OCI-LY1 (cell line): ENCODE data around the gene SYT6.

Experiments used
- EZH2 ChIP-seq: fragments of 200-600 bp; sonication (generic), shearing (Covaris generic); IDR thresholded peaks from 2 replicates; pipeline ENCODE4 v1.8.0; 2017; ENCODE audit warnings: borderline replicate concordance, mixed run types, mild to moderate bottlenecking, antibody characterized with exemption, low read length, moderate library complexity, mixed read lengths
- TF ChIP-seq, protein P1 (sequence below): fragments of 200-600 bp; sonication (generic), shearing (Covaris generic); IDR thresholded peaks from 2 replicates; pipeline ENCODE4 v1.5.1; 2017; ENCODE audit warnings: mild to moderate bottlenecking, antibody characterized with exemption, low read length, moderate library complexity, mixed read lengths

- TF ChIP-seq, protein P1, sequence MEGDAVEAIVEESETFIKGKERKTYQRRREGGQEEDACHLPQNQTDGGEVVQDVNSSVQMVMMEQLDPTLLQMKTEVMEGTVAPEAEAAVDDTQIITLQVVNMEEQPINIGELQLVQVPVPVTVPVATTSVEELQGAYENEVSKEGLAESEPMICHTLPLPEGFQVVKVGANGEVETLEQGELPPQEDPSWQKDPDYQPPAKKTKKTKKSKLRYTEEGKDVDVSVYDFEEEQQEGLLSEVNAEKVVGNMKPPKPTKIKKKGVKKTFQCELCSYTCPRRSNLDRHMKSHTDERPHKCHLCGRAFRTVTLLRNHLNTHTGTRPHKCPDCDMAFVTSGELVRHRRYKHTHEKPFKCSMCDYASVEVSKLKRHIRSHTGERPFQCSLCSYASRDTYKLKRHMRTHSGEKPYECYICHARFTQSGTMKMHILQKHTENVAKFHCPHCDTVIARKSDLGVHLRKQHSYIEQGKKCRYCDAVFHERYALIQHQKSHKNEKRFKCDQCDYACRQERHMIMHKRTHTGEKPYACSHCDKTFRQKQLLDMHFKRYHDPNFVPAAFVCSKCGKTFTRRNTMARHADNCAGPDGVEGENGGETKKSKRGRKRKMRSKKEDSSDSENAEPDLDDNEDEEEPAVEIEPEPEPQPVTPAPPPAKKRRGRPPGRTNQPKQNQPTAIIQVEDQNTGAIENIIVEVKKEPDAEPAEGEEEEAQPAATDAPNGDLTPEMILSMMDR: no peak
- no peak for TF ChIP-seq EZH2
Observed at GRCh38 chr1:114124644-114125043, 29.0 kb downstream of the SYT6 start.
